Lower leg skin (tissue), 3 donors: ENCODE data around the gene BUB1B.

Source experiments
- POLR2A ChIP-seq, 2 donors: fragments of 450-650 bp; IDR thresholded peaks; one replicate each; pipeline ENCODE4 v1.6.1; 2016 to 2017; ENCODE audit warnings: antibody characterized with exemption in 2 of 2, mild to moderate bottlenecking in 1 of 2, moderate library complexity in 1 of 2
- TF ChIP-seq, protein P1 (sequence below), 3 donors: fragments of 450-650 bp; IDR thresholded peaks; one replicate each; pipeline ENCODE4 v1.5.1; 2016; ENCODE audit warnings: antibody characterized with exemption in 3 of 3, mild to moderate bottlenecking in 3 of 3, moderate library complexity in 2 of 3

DNA sequence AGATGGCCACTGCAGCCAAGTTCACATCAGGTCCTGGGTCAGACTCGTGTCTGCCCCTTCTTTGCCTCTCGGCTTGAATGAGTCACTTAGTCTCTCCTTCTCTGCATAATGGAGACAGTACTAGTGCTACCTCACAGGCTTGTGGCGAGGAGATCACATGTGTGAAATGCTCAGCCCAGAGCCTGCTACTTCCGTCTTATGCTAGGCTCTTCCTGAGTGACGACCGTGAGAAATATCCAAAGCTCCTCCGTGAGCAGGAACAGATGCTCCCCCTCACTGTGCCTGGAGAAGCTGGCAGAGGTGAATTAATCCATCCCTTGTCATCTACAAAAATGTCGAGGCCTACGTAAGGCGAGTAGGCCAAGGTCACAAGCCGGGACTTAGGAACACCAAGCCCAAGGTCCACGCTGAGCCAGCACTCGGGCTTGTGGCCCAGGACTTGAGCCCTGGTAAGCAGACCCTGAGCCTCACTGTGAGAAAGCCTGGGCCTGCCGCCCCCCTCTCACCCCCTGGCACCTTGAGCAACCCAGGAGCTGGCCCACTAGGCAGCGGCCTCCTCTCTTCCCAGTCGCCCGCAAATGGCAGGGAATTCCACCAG lies 95.9 kb downstream of the BUB1B start:
- TF ChIP-seq, protein P1, sequence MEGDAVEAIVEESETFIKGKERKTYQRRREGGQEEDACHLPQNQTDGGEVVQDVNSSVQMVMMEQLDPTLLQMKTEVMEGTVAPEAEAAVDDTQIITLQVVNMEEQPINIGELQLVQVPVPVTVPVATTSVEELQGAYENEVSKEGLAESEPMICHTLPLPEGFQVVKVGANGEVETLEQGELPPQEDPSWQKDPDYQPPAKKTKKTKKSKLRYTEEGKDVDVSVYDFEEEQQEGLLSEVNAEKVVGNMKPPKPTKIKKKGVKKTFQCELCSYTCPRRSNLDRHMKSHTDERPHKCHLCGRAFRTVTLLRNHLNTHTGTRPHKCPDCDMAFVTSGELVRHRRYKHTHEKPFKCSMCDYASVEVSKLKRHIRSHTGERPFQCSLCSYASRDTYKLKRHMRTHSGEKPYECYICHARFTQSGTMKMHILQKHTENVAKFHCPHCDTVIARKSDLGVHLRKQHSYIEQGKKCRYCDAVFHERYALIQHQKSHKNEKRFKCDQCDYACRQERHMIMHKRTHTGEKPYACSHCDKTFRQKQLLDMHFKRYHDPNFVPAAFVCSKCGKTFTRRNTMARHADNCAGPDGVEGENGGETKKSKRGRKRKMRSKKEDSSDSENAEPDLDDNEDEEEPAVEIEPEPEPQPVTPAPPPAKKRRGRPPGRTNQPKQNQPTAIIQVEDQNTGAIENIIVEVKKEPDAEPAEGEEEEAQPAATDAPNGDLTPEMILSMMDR (IDR thresholded peaks at IDR 0.05): no peak
- no peak for TF ChIP-seq POLR2A (IDR thresholded peaks at IDR 0.05)
